ENCODE results near the gene ADARB1. TPM values are rescaled to one million over a fixed set of nuclear protein-coding genes. Genes with fewer than 3 reads are reported as not detected.

The ADARB1 gene
- total and polyA plus RNA-seq, 5 donors: 9.1 to 23.8 (median 19.2) TPM

GRCh38 chr21:45211661-45212060 is 137.3 kb downstream of the ADARB1 start:
- no peaks in the 10 kb centered on the region for H3K9me3 ChIP-seq (ENCODE audit: control insufficient read depth, low read length)
- no peaks in the 10 kb centered on the region for H3K4me1 ChIP-seq (ENCODE audit: control insufficient read depth, insufficient read depth, low read length)
- DNase-seq: no peak
- intact Hi-C loops (cut with DNase I): no loop called here
- no peak for ATAC-seq
- H3K27me3 ChIP-seq (ENCODE audit: control insufficient read depth, insufficient read depth): no peaks in the 10 kb centered on the region
- WGBS: 86% methylated on average over 9 of the region's 9 CpGs
- no peak overlapping the region for H3K27ac ChIP-seq (ENCODE audit: low read length)
- H3K4me3 ChIP-seq (ENCODE audit: low read length): no peak overlapping the region

GRCh38 chr21:45213392-45213791 is 139.0 kb downstream of the ADARB1 start:
- 96% methylated on average over 2 of the region's 2 CpGs for WGBS

GRCh38 chr21:45215213-45215612 is 140.8 kb downstream of the ADARB1 start:
- H3K4me1 ChIP-seq (ENCODE audit: control insufficient read depth, insufficient read depth, low read length): no peaks in the 10 kb centered on the region
- H3K27me3 ChIP-seq (ENCODE audit: control insufficient read depth, insufficient read depth): no peaks in the 10 kb centered on the region
- DNase-seq (no peak), ATAC-seq (no peak)
- H3K27ac ChIP-seq (ENCODE audit: low read length): no peak overlapping the region
- intact Hi-C loops (cut with DNase I): no loop called here
- 60% methylated on average over 2 of the region's 2 CpGs for WGBS
- H3K4me3 ChIP-seq (ENCODE audit: low read length): no peak overlapping the region
- H3K9me3 ChIP-seq (ENCODE audit: control insufficient read depth, low read length): no peaks in the 10 kb centered on the region

More at GRCh38 chr21:45213392-45213791, 139.0 kb downstream of the ADARB1 start:
- no peak overlapping the region for H3K4me3 ChIP-seq (ENCODE audit: low read length)
- H3K27ac ChIP-seq (ENCODE audit: low read length): no peak overlapping the region
- H3K9me3 ChIP-seq (ENCODE audit: control insufficient read depth, low read length): no peaks in the 10 kb centered on the region
- intact Hi-C loops (cut with DNase I): no loop called here
- H3K27me3 ChIP-seq (ENCODE audit: control insufficient read depth, insufficient read depth): no peaks in the 10 kb centered on the region
- no peaks in the 10 kb centered on the region for H3K4me1 ChIP-seq (ENCODE audit: control insufficient read depth, insufficient read depth, low read length)
- DNase-seq: no peak
- no peak for ATAC-seq

- Histone ChIP-seq H3K9me3 (ENCODE audit: control insufficient read depth, low read length) (no peaks in the 10 kb centered on the region), H3K27me3 (ENCODE audit: control insufficient read depth, insufficient read depth) (no peaks in the 10 kb centered on the region), H3K4me3 (ENCODE audit: low read length) (no peak overlapping the region), H3K4me1 (ENCODE audit: control insufficient read depth, insufficient read depth, low read length) (no peaks in the 10 kb centered on the region), H3K27ac (ENCODE audit: low read length) (no peak overlapping the region)
- DNase-seq: no peak
- WGBS: 83% methylated on average over 1 of the region's 1 CpG
- ATAC-seq: no peak
- intact Hi-C loops (cut with DNase I): no loop called here
Observed at GRCh38 chr21:45217010-45217409, 142.6 kb downstream of the ADARB1 start.

- Histone ChIP-seq H3K27ac (ENCODE audit: low read length) (no peak overlapping the region), H3K4me1 (ENCODE audit: control insufficient read depth, insufficient read depth, low read length) (no peaks in the 10 kb centered on the region)
- ATAC-seq: no peak
Observed at GRCh38 chr21:45219517-45219916, 145.1 kb downstream of the ADARB1 start.

GRCh38 chr21:45220071-45220481 is 145.7 kb downstream of the ADARB1 start:
- Histone ChIP-seq H3K9me3 (ENCODE audit: control insufficient read depth, low read length) (no peaks in the 10 kb centered on the region), H3K4me1 (ENCODE audit: control insufficient read depth, insufficient read depth, low read length) (no peaks in the 10 kb centered on the region), H3K27ac (ENCODE audit: low read length) (no peak overlapping the region), H3K27me3 (ENCODE audit: control insufficient read depth, insufficient read depth) (no peaks in the 10 kb centered on the region), H3K4me3 (ENCODE audit: low read length) (no peak overlapping the region)
- DNase-seq (peak; percentile 59 to 73 (median 61)), ATAC-seq (peak; percentile 35 to 48)
- intact Hi-C loops (cut with DNase I): no loop called here
- WGBS: 77% methylated on average over 4 of the region's 4 CpGs

More at GRCh38 chr21:45219517-45219916, 145.1 kb downstream of the ADARB1 start:
- H3K4me3 ChIP-seq (ENCODE audit: low read length): no peak overlapping the region
- intact Hi-C loops (cut with DNase I): no loop called here
- H3K9me3 ChIP-seq (ENCODE audit: control insufficient read depth, low read length): no peaks in the 10 kb centered on the region
- no peak for DNase-seq
- H3K27me3 ChIP-seq (ENCODE audit: control insufficient read depth, insufficient read depth): no peaks in the 10 kb centered on the region
- 83% methylated on average over 6 of the region's 6 CpGs for WGBS

- H3K27ac ChIP-seq (ENCODE audit: low read length): no peak overlapping the region
- no peak for DNase-seq
- no peak overlapping the region for H3K4me3 ChIP-seq (ENCODE audit: low read length)
- intact Hi-C loops (cut with DNase I): no loop called here
- no peaks in the 10 kb centered on the region for H3K4me1 ChIP-seq (ENCODE audit: control insufficient read depth, insufficient read depth, low read length)
- WGBS: 96% methylated on average over 29 of the region's 29 CpGs
- H3K27me3 ChIP-seq (ENCODE audit: control insufficient read depth, insufficient read depth): no peaks in the 10 kb centered on the region
- ATAC-seq: peak in 1 of 2 donors; percentile 22
- no peaks in the 10 kb centered on the region for H3K9me3 ChIP-seq (ENCODE audit: control insufficient read depth, low read length)
Observed at GRCh38 chr21:45220714-45221490, 146.5 kb downstream of the ADARB1 start.

- H3K4me1 ChIP-seq (ENCODE audit: control insufficient read depth, insufficient read depth, low read length): no peaks in the 10 kb centered on the region
- ATAC-seq (no peak), DNase-seq (no peak)
- intact Hi-C loops (cut with DNase I): no loop called here
- no peaks in the 10 kb centered on the region for H3K9me3 ChIP-seq (ENCODE audit: control insufficient read depth, low read length)
- no peak overlapping the region for H3K4me3 ChIP-seq (ENCODE audit: low read length)
- no peak overlapping the region for H3K27ac ChIP-seq (ENCODE audit: low read length)
- H3K27me3 ChIP-seq (ENCODE audit: control insufficient read depth, insufficient read depth): no peaks in the 10 kb centered on the region
- 94% methylated on average over 15 of the region's 15 CpGs for WGBS
Observed at GRCh38 chr21:45222001-45222400, 147.6 kb downstream of the ADARB1 start.

- 95% methylated on average over 36 of the region's 36 CpGs for WGBS
- Histone ChIP-seq H3K4me1 (ENCODE audit: control insufficient read depth, insufficient read depth, low read length) (no peaks in the 10 kb centered on the region), H3K9me3 (ENCODE audit: control insufficient read depth, low read length) (no peaks in the 10 kb centered on the region), H3K4me3 (ENCODE audit: low read length) (no peak overlapping the region), H3K27me3 (ENCODE audit: control insufficient read depth, insufficient read depth) (no peaks in the 10 kb centered on the region), H3K27ac (ENCODE audit: low read length) (no peak overlapping the region)
- intact Hi-C loops (cut with DNase I): no loop called here
- ATAC-seq (no peak), DNase-seq (no peak)
Observed at GRCh38 chr21:45223236-45224185, 149.1 kb downstream of the ADARB1 start.

- 87% methylated on average over 24 of the region's 24 CpGs for WGBS
- Histone ChIP-seq H3K4me3 (ENCODE audit: low read length) (no peak overlapping the region), H3K4me1 (ENCODE audit: control insufficient read depth, insufficient read depth, low read length) (no peaks in the 10 kb centered on the region), H3K27me3 (ENCODE audit: control insufficient read depth, insufficient read depth) (no peaks in the 10 kb centered on the region), H3K27ac (ENCODE audit: low read length) (no peak overlapping the region), H3K9me3 (ENCODE audit: control insufficient read depth, low read length) (no peaks in the 10 kb centered on the region)
- intact Hi-C loops (cut with DNase I): no loop called here
- DNase-seq: peak; percentile 28 to 76 (median 56)
- ATAC-seq: peak; percentile 70 to 72
Observed at GRCh38 chr21:45224189-45224938, 150.0 kb downstream of the ADARB1 start.
